NCI-H2081 treated with DMSO at 0.1 percent for 48 hours (cell line): ENCODE measurements around the gene IL22RA1.

ENCODE experiments used
- DNase-seq: peaks from one replicate; lab custom pipeline; 2025; lab: John Stamatoyannopoulos, UW

Gene IL22RA1

DNA sequence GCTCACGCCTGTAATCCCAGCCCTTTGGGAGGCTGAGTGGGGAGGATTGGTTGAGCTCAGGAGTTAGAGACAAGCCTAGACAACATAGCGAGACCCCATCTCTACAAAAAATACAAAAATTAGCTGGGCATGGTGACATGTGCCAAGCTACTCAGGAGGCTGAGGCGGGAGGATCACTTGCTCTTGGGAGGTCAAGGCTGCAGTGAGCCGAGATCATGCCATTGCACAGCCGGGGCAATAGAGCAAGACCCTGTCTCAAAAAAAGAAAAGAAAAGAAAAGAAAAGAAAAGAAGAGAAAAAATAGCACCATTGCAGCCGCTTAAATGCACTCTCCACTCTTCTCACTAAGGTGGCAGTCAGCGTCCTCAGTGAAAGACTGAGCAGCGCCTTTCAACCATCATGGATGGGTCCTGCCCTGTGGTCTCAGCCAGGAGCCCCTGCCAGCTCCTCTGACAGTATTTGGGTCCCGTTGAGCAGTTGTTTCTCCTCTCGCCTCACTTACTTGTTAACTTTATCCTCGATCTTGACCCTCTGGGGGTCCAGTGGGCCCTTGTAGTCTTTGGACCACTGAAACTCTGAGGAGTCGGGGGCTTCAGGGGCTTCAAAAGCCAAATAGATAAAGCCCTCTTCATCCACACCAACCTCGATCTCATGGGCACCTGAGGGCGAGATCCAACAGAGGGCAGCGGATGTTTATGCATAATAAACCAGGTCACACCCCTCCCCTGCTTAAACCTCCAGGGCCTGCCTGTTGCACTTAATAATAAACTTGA is 67.9 kb downstream of the IL22RA1 start:
- DNase-seq = no peak

DNA sequence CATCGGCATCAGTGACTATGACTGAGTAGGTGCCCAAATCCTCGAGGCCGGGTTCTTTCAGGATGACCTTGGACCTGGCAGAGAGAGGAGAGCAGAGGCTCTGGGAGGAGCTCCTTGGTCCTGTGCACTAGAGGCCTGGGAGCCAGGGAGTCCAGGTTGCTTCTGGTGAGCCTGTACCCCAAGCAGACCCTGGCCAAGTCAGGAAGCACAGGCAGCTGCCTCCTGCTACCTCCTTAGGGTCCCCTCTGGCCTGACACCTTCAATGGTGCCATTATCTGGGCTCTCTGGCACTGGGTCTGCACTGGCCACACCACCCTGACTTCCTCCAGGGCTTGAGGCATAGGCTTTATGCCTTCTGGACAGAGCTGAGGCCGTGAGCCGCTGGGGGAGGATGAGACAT is 68.7 kb downstream of the IL22RA1 start:
- no peak for DNase-seq

DNA sequence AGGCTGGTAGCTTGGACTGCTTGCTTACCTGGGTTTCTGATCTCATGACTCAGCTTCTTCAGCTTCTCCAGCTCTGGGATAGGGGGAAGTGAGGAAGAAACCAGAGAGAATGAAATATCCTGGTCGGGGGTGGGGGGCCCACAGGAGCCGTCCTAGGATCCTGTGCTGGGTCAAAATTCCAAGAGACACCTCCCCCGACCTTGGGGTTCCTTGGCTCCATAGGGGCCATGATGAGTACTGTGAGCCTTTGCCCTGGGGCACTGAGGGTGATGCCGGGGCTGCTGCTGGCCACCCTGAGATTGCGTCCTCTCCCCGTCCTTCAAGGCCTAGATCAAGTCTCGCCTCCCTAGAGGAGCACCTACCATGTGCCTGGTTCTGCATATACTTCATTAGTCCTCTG is 71.0 kb downstream of the IL22RA1 start:
- DNase-seq = no peak

DNA sequence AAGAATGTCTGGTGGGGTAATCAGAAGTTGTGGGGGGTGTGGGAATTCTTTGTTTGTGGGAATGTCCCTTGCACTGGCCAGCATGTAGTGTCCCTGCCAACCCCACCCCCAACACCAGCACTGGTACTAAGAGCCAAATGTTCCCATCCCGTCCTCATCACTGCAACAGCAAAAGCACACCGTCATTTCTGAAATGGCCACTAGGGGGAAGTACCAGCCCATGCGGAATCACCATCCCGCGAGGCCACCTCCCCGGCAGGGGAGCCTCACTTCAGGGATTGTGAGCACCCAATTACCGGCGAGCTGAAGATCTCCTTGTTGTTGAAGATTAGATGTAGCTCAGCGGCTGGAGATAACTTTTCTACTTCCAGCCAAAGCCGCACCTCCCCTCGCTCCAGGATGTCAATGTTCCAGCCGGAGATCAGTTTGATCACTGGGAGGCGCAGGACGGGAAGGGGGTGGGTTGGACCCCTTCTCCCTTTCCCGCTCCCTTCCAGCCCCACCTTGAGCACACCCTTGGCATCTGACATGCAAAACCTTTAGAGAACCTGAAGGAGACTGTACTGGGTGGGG is 72.0 kb downstream of the IL22RA1 start:
- peak; percentile 30 for DNase-seq

DNA sequence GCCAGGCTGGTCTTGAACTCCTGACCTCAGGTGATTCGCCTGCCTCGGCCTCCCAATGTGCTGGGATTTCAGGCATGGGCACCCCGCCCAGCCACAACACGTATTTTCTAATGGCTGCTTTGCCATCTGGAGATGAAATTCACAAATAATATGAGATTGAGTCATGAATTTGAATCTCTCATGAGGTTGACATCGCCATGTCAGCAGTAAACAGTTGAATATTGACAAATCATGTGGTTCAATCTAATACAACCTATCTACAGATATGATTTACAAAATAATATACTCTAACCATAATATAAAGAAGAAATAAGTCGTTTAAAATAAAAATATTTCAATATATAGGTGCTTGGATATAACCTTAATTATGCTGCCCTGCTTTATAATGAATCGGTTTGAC is 73.1 kb downstream of the IL22RA1 start:
- no peak for DNase-seq
